GM18858 (cell line): ENCODE measurements around the gene PEDS1.
A peak's percentile ranks its signal among the peaks of the same experiment; 100 is the strongest.
"Not testable (repeated sequence)": the region's sequence is repeated elsewhere in the genome, so short reads cannot be mapped to it uniquely, and the experiment has no call there.

Source experiments
- ATAC-seq: cut with Tn5 transposase; IDR thresholded peaks from one replicate; pipeline ENCODE4 v1.9.1; 2021; ENCODE audit not compliant: unreplicated experiment

The PEDS1 gene

GRCh38 chr20:50153500-50154377 is at the start of gene PEDS1:
Gene PEDS1, minus strand, starts transcription at chr20:50153723. Its CDS starts 86 bp downstream, at chr20:50153637.
- peak; percentile 78 for ATAC-seq

GRCh38 chr20:50202677-50203076 is 49.2 kb upstream of the PEDS1 start:
- no peak for ATAC-seq

GRCh38 chr20:50201710-50202109 is 48.2 kb upstream of the PEDS1 start:
- not testable (repeated sequence) for ATAC-seq

GRCh38 chr20:50200482-50201104 is 47.1 kb upstream of the PEDS1 start:
- ATAC-seq = no peak

GRCh38 chr20:50199703-50200102 is 46.2 kb upstream of the PEDS1 start:
- ATAC-seq = no peak

- ATAC-seq = no peak
Measured at GRCh38 chr20:50198716-50199115, 45.2 kb upstream of the PEDS1 start.

- no peak for ATAC-seq
Measured at GRCh38 chr20:50198180-50198666, 44.7 kb upstream of the PEDS1 start.

GRCh38 chr20:50197463-50198179 is 44.1 kb upstream of the PEDS1 start:
- ATAC-seq = no peak

GRCh38 chr20:50196896-50197295 is 43.4 kb upstream of the PEDS1 start:
- no peak for ATAC-seq

- no peak for ATAC-seq
Measured at GRCh38 chr20:50196248-50196647, 42.7 kb upstream of the PEDS1 start.

- ATAC-seq = no peak
Measured at GRCh38 chr20:50195524-50196120, 42.1 kb upstream of the PEDS1 start.

GRCh38 chr20:50194831-50195523 is 41.5 kb upstream of the PEDS1 start:
- no peak for ATAC-seq

GRCh38 chr20:50194422-50194830 is 40.9 kb upstream of the PEDS1 start:
- ATAC-seq = no peak

- no peak for ATAC-seq
Measured at GRCh38 chr20:50193836-50194421, 40.4 kb upstream of the PEDS1 start.

GRCh38 chr20:50193199-50193835 is 39.8 kb upstream of the PEDS1 start:
- no peak for ATAC-seq

GRCh38 chr20:50192364-50193198 is 39.1 kb upstream of the PEDS1 start:
- no peak for ATAC-seq

- ATAC-seq = no peak
Measured at GRCh38 chr20:50191544-50192363, 38.2 kb upstream of the PEDS1 start.

- ATAC-seq = no peak
Measured at GRCh38 chr20:50191065-50191543, 37.6 kb upstream of the PEDS1 start.
